Measurements from ENCODE around the gene LCE1A. TPM values are rescaled to one million over a fixed set of nuclear protein-coding genes. Genes with fewer than 3 reads are reported as not detected.

LCE1A gene
- total RNA-seq, result 1.7 TPM

DNA sequence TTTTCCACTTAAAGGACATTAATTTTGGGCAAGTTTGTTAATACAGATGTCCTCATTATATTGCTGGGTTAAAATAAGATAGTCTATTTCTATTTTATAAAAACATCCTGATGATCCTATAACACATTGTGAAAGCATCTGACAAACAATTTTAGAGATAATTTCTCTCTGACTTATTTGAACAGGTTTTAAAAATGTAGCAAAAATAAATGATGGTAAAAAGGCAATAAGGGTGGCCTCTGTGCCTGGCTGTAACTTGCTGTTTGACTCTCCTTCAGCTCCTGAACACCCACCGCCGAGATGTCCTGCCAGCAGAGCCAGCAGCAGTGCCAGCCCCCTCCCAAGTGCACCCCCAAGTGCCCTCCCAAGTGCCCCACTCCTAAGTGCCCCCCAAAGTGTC, at the start of gene LCE1A:
Gene LCE1A, plus strand, starts transcription at position 301 of the 400 bp plus-strand sequence. Its CDS starts 0 bp downstream, at position 301.
- no peak for DNase-seq

DNA sequence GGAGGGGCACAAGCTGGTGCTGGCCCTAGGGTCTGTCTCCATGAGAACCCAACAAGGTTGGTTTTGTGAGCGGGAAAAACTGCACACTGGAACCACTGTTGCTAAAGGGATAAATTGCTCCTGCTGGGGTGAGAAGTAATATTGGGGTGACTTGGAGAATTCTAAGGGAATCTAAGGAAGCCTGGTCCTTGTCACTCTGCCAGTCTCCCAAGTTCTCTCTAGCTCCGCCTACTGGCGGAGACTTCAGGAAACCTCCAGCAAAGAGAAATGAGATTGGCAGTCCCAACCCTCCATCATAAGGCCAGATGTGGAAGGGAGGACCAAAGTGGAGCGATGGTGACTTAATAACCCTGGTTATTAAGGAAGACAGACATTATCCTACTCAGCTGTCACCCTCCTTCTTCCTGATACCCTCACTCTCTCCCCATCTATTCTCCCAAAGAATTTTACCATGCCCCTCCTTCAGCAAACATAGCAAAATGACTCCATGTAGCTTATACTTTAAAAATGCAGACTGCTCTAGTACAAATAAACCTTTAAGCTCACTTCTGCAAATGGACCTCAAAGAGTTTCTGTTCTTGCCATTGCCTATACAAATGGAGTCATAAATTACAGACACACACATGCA, 49.6 kb upstream of the LCE1A start:
- DNase-seq, result no peak

- DNase-seq, result no peak
Measured at GRCh38 chr1:152783095-152783494, 44.2 kb upstream of the LCE1A start.

- no peak for DNase-seq
Measured at GRCh38 chr1:152786077-152786476, 41.2 kb upstream of the LCE1A start, which contains the start of gene LCE1E. Gene LCE1E (plus strand): TSS chr1:152786257. CDS start chr1:152787300, 1,043 bp downstream.

GRCh38 chr1:152795686-152796085, 31.6 kb upstream of the LCE1A start:
- DNase-seq, result no peak

DNA sequence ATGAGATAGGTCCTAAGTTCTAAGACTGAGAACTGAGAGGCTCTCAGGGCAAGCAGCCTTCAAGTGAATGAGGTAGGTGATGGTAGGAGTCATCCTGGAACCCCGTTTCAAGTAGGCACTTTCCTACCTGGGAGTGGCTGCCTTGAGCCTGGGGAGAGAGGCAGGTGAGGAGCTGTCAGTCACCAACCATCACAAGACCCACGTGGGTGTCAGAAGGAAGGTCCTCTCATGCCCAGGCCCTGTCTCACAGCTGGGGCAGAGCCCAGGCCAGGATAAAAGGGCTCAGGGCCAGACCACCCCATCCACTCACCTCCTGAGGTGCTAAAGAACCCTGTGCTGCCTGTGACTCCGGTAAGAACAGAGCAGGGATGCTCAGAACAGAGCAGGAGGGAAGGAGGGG, 30.9 kb upstream of the LCE1A start, which contains the start of gene LCE1D:
Gene LCE1D, plus strand, starts transcription at position 301 of the 400 bp plus-strand sequence. CDS start 1,074 bp downstream, outside the sequence.
- DNase-seq, result no peak

DNA sequence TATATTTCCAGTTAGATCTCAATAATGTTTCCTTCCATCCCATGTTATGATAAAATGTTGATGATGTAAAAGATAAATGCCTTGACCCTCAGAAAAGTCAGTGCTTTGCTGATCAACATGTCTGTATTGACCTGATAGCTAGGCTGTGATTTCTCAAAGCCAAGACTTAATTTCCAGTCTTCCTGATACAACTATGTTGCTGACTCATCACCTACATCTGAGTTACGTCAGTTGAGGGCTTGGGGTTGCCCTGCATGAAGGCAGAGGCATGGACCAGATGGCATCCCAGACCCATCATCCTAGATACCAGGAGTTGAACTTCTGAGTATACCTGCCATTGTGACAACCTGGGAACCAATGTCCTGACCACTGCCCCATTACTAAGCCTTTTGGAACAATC, 25.9 kb upstream of the LCE1A start:
- DNase-seq, result no peak

GRCh38 chr1:152806576-152806975, 20.7 kb upstream of the LCE1A start, which contains the start of gene LCE1C:
Gene LCE1C (minus strand): TSS chr1:152806651. CDS start chr1:152805478, 1,173 bp downstream.
- DNase-seq, result no peak

- no peak for DNase-seq
Measured at GRCh38 chr1:152811050-152811449, 16.2 kb upstream of the LCE1A start.

GRCh38 chr1:152811671-152812070, 15.6 kb upstream of the LCE1A start, which contains the start of gene LCE1B:
Gene LCE1B (plus strand): TSS chr1:152811971. CDS start chr1:152812447, 476 bp downstream.
- no peak for DNase-seq

- no peak for DNase-seq
Measured at GRCh38 chr1:152817309-152817708, 10.0 kb upstream of the LCE1A start.

GRCh38 chr1:152823294-152823693, 4.0 kb upstream of the LCE1A start:
- DNase-seq, result no peak

DNA sequence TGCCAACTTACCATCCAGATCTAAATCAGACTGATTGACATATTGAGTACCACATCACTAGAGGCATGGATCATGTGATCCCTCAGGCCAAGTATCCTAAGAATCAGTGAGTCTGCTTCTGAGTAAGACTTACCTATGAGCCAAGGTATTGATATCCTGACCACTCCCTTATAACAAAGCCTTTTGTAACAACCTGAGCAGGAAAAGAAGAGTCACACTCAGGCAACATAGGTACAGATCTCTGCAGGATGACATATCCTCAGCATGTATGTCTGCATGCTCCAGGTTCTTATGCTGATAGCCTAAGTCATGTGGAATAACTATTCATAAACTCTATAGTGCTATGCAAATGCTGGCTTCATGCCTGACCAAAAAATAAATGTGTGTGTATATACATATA, 2.3 kb upstream of the LCE1A start:
- no peak for DNase-seq

DNA sequence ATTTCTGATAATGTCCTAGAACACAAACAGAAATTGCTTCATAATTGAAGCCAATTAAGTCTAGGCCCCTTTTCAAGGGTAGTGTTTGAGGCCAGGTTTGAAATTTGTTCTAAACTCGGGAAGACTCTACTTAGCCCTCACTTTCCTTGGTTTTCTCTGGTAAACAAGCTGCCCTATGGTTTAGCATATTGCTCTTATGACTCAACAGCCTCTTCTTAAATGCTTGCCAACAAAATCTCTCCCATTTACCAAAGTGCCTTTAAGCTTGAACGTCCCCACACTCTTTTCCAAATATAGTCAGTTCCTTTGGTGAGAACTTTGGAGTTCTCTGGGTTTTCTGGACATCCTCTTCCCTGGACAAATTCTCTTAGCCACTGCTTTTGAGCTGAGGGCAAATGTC, 9.6 kb downstream of the LCE1A start:
- no peak for DNase-seq

- DNase-seq, result no peak
Measured at GRCh38 chr1:152842556-152842955, 15.3 kb downstream of the LCE1A start, which contains the start of gene LCE6A. Gene LCE6A (plus strand): TSS chr1:152842856. CDS start chr1:152843521, 665 bp downstream.

DNA sequence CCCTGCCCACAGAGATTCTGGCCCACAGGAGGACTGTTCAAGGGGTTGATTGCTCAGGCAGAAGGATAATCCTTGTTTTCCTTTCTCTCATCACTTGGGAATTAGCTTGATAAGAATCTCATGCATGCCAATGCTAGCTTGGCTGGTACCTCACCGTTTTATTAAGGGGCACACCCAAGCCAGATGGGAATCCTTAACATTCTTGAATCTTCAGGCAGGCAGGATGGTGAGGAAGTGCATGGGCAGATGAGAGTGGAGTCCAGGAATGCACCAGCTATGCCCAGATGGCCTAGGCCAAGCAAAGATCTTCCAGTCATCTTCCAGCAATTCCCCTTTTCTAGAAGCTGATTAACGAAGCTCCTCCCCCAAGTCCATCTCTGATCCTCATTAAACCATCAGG, 28.4 kb downstream of the LCE1A start:
- no peak for DNase-seq

DNA sequence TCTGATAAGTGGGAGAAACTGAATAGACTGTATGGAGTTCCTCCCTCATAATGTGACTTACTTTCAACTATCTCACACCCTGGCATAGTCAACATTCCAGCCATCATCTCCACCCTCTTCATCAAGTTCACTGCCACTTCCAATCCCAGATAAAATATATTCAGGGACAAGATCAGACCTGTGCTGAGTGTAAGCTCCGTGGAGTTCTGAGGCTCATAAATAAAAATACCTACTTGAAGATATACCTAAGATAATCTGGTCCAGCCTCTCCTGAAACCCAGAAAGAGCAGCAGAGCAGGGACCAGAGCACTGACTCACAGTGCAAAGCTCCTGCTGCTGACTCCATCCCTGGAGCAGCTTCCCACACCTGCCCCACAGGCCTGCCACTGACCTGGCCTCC, 30.8 kb downstream of the LCE1A start:
- no peak for DNase-seq

DNA sequence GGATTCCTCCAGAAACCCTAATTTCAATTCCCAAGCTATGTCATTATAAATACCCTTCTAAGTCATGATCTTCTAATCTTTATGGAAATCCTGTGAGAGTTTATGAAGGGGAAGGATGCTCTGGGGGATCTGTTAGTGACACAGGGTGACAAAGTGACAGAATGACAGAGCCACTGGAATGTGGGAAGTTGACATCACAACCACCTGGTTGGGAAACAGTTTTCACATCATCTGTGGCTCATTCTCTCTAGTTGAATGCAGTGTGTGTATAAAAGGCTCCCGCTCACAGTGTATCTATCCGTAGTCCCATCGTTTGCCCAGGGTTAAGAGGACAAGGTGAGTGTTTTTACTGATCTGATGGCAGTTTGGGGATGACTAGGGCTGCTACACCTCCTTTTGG, 32.4 kb downstream of the LCE1A start, which contains the start of gene LCE7A:
Gene LCE7A, plus strand, starts transcription at position 301 of the 400 bp plus-strand sequence. CDS start 702 bp downstream, outside the sequence.
- no peak for DNase-seq

DNA sequence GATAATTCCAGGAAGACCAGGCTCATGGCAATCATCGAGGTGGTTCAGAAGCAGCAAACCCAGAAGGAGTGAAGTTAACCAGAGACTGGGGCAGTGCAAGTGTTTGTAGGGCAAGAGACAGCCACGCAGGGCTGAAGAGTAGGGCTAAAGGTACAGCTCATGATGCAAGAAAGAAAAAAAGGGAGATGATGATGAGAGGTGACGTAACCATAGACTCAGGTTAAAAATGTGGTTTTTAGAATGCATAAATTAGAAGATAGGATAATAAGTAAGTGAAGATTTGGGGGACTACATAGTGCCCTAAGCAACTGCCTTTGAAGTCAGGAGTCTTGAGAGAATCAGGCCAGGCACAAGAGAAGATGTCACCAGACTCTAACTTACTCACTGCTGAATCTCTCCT, 32.9 kb downstream of the LCE1A start:
- no peak for DNase-seq

GRCh38 chr1:152861374-152861773, 34.1 kb downstream of the LCE1A start:
- DNase-seq, result no peak

DNA sequence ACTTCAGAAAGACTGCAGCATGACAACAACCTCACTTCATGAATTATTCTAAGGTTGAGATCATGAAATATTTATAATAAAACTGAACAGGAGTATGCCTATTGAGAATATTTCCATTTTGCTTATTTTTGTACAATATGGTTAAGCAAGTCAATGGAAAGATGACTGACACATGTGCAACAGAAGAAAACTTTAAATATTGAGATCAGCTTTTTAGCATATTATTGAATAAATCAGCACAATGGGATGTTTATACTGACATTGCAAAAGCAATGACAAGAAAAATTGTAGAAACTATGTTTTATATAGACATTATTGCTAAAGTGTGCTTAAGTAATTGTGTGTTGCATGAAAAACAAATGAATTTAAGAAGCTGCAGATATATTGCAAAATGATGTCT, 37.2 kb downstream of the LCE1A start:
- no peak for DNase-seq

DNA sequence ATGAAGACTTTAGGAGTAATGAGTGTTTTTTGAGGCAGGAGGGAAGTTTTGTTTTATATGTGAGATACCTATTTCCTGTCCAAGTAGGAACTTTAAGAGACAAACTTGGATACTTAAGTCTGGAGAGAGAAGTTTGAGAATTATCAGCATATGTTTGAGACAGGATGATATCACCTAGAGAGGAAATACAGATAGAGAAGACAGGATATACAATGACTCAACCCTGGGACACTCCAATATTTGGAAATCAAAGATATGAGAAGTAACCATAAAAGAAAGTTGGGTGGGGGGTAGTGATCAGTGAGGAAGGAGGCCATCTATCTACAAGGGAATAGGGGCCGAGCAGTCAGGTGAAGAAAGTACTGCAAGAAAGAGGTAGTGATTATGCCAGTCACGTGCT, 39.0 kb downstream of the LCE1A start:
- no peak for DNase-seq

GRCh38 chr1:152869808-152870419, 42.6 kb downstream of the LCE1A start:
- no peak for DNase-seq

Data from skin of body (tissue), 2 donors.